GM06990 (cell line): Measurements from ENCODE around the gene URI1.

Experiments
- DNase-seq: peaks from one replicate; pipeline ENCODE4 v3.0.0-alpha.2; 2011; ENCODE audit not compliant: insufficient read length; ENCODE audit errors: extremely low read depth
- H3K27me3 ChIP-seq: replicated peaks from 2 replicates; pipeline ENCODE4 v1.6.0; 2011; ENCODE audit warnings: low read length; ENCODE audit not compliant: control insufficient read depth, insufficient read depth
- H3K36me3 ChIP-seq: 2 replicates; pipeline ENCODE4 v1.5.1; 2011; ENCODE audit warnings: low read length; ENCODE audit not compliant: control insufficient read depth, insufficient read depth
- H3K4me3 ChIP-seq: replicated peaks from 2 replicates; pipeline ENCODE4 v1.5.1; 2011; ENCODE audit warnings: low read depth, mild to moderate bottlenecking, control low read depth, low read length
- CTCF ChIP-seq: IDR thresholded peaks from 2 replicates; pipeline ENCODE4 v1.5.1; 2011; ENCODE audit warnings: low read length, control low read depth, mild to moderate bottlenecking, inconsistent platforms; ENCODE audit not compliant: insufficient read depth, poor library complexity, severe bottlenecking

Gene URI1

GRCh38 chr19:29983568-29983967 lies 41.5 kb downstream of the URI1 start:
- DNase-seq = no peak
- H3K4me3 ChIP-seq = no peak overlapping the region
- no peak for TF ChIP-seq CTCF
- no peaks in the 10 kb centered on the region for H3K36me3 ChIP-seq
- no peaks in the 10 kb centered on the region for H3K27me3 ChIP-seq

DNA sequence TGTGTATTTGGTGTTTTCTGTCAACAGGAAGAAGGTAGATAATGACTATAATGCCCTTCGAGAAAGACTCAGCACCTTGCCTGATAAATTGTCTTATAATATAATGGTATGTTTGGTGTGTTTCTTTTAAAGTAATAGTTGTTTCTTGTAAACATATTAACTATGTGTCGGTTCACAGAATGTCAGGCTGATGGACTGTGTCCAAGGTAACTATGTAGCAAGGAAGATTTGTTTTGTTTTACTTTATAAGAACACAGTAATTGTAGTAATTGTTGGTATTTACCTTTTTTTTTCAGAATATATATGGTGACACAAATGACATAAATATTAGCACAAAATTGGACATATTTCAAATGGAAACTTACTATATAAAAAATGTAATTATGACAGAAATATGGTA lies 43.2 kb downstream of the URI1 start:
- no peaks in the 10 kb centered on the region for H3K27me3 ChIP-seq
- no peak for TF ChIP-seq CTCF
- DNase-seq = no peak
- H3K36me3 ChIP-seq = no peaks in the 10 kb centered on the region
- H3K4me3 ChIP-seq = no peak overlapping the region

GRCh38 chr19:29988351-29988750 lies 46.3 kb downstream of the URI1 start:
- no peak for TF ChIP-seq CTCF
- Histone ChIP-seq H3K36me3 (no peaks in the 10 kb centered on the region), H3K4me3 (no peak overlapping the region), H3K27me3 (no peaks in the 10 kb centered on the region)
- no peak for DNase-seq

- TF ChIP-seq CTCF = no peak
- Histone ChIP-seq H3K27me3 (no peaks in the 10 kb centered on the region), H3K4me3 (no peak overlapping the region), H3K36me3 (no peaks in the 10 kb centered on the region)
- DNase-seq = no peak
Measured at GRCh38 chr19:29992233-29992867, 50.3 kb downstream of the URI1 start.

DNA sequence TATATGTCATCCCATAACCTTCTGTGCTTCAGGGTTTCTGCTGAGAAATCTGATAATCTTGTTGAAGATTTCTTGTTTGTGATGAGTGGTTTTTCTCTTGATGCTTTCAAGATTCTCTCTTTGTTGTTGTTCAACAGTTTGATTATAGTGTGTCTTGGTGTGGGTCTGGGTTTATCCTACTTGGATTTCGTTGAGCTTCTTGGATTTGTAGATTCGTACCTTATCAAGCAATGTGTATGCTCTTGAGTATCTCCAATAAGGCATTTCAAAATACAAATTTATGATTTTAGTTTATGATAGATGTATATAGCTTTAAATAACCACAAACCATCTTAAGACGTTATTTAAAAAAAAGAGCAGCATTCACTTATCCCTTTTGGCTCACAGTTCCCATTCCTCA lies 57.5 kb downstream of the URI1 start:
- H3K27me3 ChIP-seq = no peaks in the 10 kb centered on the region
- H3K36me3 ChIP-seq = no peaks in the 10 kb centered on the region
- no peak for TF ChIP-seq CTCF
- H3K4me3 ChIP-seq = no peak overlapping the region
- no peak for DNase-seq

- no peak for DNase-seq
- Histone ChIP-seq H3K36me3 (no peaks in the 10 kb centered on the region), H3K27me3 (no peaks in the 10 kb centered on the region), H3K4me3 (no peak overlapping the region)
- TF ChIP-seq CTCF = no peak
Measured at GRCh38 chr19:30000862-30001261, 58.8 kb downstream of the URI1 start.
